Measurements from ENCODE around the gene TRIM9. TPM values are rescaled to one million over a fixed set of nuclear protein-coding genes. Genes with fewer than 3 reads are reported as not detected.
"Not testable (repeated sequence)": the region's sequence is repeated elsewhere in the genome, so short reads cannot be mapped to it uniquely, and the experiment has no call there.

TRIM9 gene
- total RNA-seq, 1 donor from 2014 or later = 1.3 TPM

DNA sequence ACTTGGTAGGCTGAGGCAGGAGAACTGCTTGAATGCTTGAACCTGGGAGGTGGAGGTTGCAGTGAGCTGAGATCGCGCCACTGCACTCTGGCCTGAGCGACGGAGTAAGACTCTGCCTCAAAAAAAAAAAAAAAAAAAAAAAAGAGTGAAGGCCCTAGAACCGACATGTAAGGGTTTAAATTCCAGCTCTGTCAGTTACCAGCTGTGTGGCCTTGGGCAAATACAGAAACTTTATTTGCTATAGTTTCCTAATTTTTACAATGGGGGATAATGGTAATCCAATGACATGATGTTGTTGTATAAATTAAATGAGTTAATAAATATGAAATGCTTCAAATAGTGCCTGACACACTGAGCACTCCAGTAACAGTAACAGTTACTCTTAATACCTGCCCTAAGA lies 131.0 kb downstream of the TRIM9 start:
- Mint-ChIP-seq H3K9me3 (no peaks in the 10 kb centered on the region), H3K4me1 (no peaks in the 10 kb centered on the region), H3K27me3 (ENCODE audit: insufficient read depth, low read depth) (no peaks in the 10 kb centered on the region), H3K36me3 (no peaks in the 10 kb centered on the region), H3K27ac (no peak overlapping the region), H3K4me3 (no peak overlapping the region)
- Histone ChIP-seq H2AFZ (replicated peaks) (no peak overlapping the region), H3K9me3 (ENCODE audit: low read depth) (no peaks in the 10 kb centered on the region), H3K27ac (no peak overlapping the region), H3K4me2 (no peak overlapping the region), H3K9ac (no peak overlapping the region), H3K79me2 (ENCODE audit: low read depth) (no peaks in the 10 kb centered on the region), H3K36me3 (no peaks in the 10 kb centered on the region), H4K20me1 (ENCODE audit: low read depth) (no peaks in the 10 kb centered on the region), H3F3A (ENCODE audit: low read depth) (no peaks in the 10 kb centered on the region), H3K27me3 (no peaks in the 10 kb centered on the region), H3K4me1 (no peaks in the 10 kb centered on the region), H3K4me3 (no peak overlapping the region)
- no peak for DNase-seq (ENCODE audit: low spot score)
- no peak for TF ChIP-seq EZH2 (IDR thresholded peaks at IDR 0.05)
- no peak for TF ChIP-seq EZH2phosphoT487 (IDR thresholded peaks at IDR 0.05)

DNA sequence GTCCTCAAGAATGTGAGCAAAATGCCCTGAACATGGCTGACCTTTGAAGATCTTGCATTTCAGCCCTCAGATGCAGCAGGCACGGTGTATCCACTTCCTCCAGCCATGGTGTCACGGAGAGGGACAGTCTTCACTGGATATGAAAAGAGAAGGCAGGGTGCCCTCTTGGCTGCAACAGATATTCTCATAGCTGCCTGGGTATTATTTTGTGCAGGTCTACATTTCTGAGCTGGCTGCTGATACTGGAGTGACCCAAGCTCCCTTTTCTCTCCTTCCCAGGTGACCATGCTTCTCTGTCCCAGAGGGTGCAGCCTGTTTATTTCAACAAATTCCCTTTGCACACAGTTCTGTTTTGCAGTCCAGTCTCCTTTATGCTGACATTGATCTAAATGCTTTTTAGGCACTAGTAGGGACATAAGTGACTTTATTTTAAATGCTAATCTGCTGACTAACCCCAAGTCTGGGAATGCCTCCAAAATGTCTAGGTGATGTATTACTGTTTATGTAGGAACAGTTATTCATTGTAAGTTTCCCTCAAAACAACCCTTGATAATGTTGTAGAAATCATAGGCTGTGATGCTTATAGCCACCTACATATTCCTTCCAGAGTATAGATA lies 133.2 kb downstream of the TRIM9 start:
- H3K4me3 ChIP-seq = no peak overlapping the region
- H3K4me2 ChIP-seq = no peak overlapping the region
- no peaks in the 10 kb centered on the region for H3F3A ChIP-seq (ENCODE audit: low read depth)
- Mint-ChIP-seq H3K4me1 (no peaks in the 10 kb centered on the region), H3K4me3 (no peak overlapping the region), H3K27me3 (ENCODE audit: insufficient read depth, low read depth) (no peaks in the 10 kb centered on the region), H3K9me3 (no peaks in the 10 kb centered on the region), H3K36me3 (no peaks in the 10 kb centered on the region), H3K27ac (no peak overlapping the region)
- no peak for DNase-seq (ENCODE audit: low spot score)
- no peaks in the 10 kb centered on the region for H3K79me2 ChIP-seq (ENCODE audit: low read depth)
- no peaks in the 10 kb centered on the region for H4K20me1 ChIP-seq (ENCODE audit: low read depth)
- no peak overlapping the region for H2AFZ ChIP-seq (replicated peaks)
- no peaks in the 10 kb centered on the region for H3K9me3 ChIP-seq (ENCODE audit: low read depth)
- no peaks in the 10 kb centered on the region for H3K36me3 ChIP-seq
- no peaks in the 10 kb centered on the region for H3K4me1 ChIP-seq
- H3K27ac ChIP-seq = no peak overlapping the region
- H3K9ac ChIP-seq = no peak overlapping the region
- H3K27me3 ChIP-seq = no peaks in the 10 kb centered on the region
- TF ChIP-seq EZH2phosphoT487 (IDR thresholded peaks at IDR 0.05) (no peak), CTCF (IDR thresholded peaks at IDR 0.05) (no peak), EZH2 (IDR thresholded peaks at IDR 0.05) (no peak)

DNA sequence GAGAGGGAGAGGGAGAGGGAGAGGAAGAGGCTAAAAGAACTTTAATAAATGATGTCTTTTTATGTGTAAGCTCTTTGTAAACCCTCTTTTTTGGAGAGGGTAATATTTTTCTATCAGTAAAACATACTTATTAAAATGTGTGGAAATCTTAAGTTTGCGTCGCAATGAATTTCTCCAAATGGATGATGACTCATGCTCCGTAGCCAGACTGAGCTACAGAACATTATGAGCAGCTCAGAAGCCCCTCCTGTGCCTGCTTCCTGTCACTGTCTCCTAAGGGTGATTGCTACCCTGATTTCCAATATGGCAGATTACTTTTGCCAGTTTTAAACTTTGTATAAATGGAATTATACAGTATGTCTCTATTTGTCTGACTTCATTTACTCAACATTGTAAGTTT lies 137.6 kb downstream of the TRIM9 start:
- Mint-ChIP-seq H3K27me3 (ENCODE audit: insufficient read depth, low read depth) (no peaks in the 10 kb centered on the region), H3K9me3 (peaks cover 4% of the 10 kb centered on the region), H3K4me3 (no peak overlapping the region), H3K36me3 (no peaks in the 10 kb centered on the region), H3K27ac (no peak overlapping the region), H3K4me1 (peaks cover 2% of the 10 kb centered on the region)
- Histone ChIP-seq H2AFZ (replicated peaks) (no peak overlapping the region), H3K79me2 (ENCODE audit: low read depth) (no peaks in the 10 kb centered on the region), H3K9ac (no peak overlapping the region), H3K4me1 (no peaks in the 10 kb centered on the region), H3K4me2 (no peak overlapping the region), H3K27ac (no peak overlapping the region), H3K4me3 (no peak overlapping the region), H4K20me1 (ENCODE audit: low read depth) (no peaks in the 10 kb centered on the region), H3K36me3 (no peaks in the 10 kb centered on the region), H3K9me3 (ENCODE audit: low read depth) (no peaks in the 10 kb centered on the region), H3K27me3 (no peaks in the 10 kb centered on the region), H3F3A (ENCODE audit: low read depth) (no peaks in the 10 kb centered on the region)
- TF ChIP-seq CTCF (IDR thresholded peaks at IDR 0.05) (no peak), EZH2phosphoT487 (IDR thresholded peaks at IDR 0.05) (no peak), EZH2 (IDR thresholded peaks at IDR 0.05) (no peak)
- no peak for DNase-seq (ENCODE audit: low spot score)

GRCh38 chr14:50956421-50956820 lies 138.5 kb downstream of the TRIM9 start:
- not testable (repeated sequence) for H3K27me3 Mint-ChIP-seq (ENCODE audit: insufficient read depth, low read depth); H3K4me2 ChIP-seq; H3K9me3 Mint-ChIP-seq; H3K79me2 ChIP-seq (ENCODE audit: low read depth); H3K27me3 ChIP-seq; H3K4me1 Mint-ChIP-seq; H3K4me3 Mint-ChIP-seq; DNase-seq (ENCODE audit: low spot score); H3F3A ChIP-seq (ENCODE audit: low read depth); H2AFZ ChIP-seq (replicated peaks); H3K9ac ChIP-seq; H3K36me3 ChIP-seq; H3K9me3 ChIP-seq (ENCODE audit: low read depth); H3K27ac ChIP-seq; H3K4me1 ChIP-seq; H3K4me3 ChIP-seq; H4K20me1 ChIP-seq (ENCODE audit: low read depth); H3K27ac Mint-ChIP-seq; H3K36me3 Mint-ChIP-seq

Data from neural progenitor cell (in vitro differentiated cells).